GM23338 (cell line): Measurements from ENCODE around the gene COL24A1. TPM values are rescaled to one million over a fixed set of nuclear protein-coding genes. Genes with fewer than 3 reads are reported as not detected.

Source experiments
- ATAC-seq: fragments of 200-7000 bp; cut with Tn5 transposase; 3 replicates; pipeline ENCODE4 v1.9.1; 2020
- DNase-seq: peaks from one replicate; pipeline ENCODE4 v3.0.0-alpha.2; 2015; ENCODE audit warnings: low spot score
- H2AFZ ChIP-seq: fragments of 200-600 bp; sonication (generic); 2 replicates; pipeline ENCODE4 v1.8.0; 2016; ENCODE audit warnings: antibody characterized with exemption, mild to moderate bottlenecking, moderate library complexity
- H3F3A ChIP-seq: fragments of 200-600 bp; sonication (generic); replicated peaks from 2 replicates; pipeline ENCODE4 v1.8.0; 2017; ENCODE audit warnings: antibody characterized with exemption, mixed run types, low read depth
- H3K27ac ChIP-seq: fragments of 200-600 bp; sonication (generic); 2 replicates; pipeline ENCODE4 v1.6.1; 2016; ENCODE audit warnings: low read depth
- H3K27me3 ChIP-seq: fragments of 200-600 bp; sonication (generic); 2 replicates; pipeline ENCODE4 v1.8.0; 2016; ENCODE audit warnings: mild to moderate bottlenecking, mixed run types, moderate library complexity; ENCODE audit not compliant: insufficient read depth
- H3K36me3 ChIP-seq: fragments of 200-600 bp; sonication (generic); 2 replicates; pipeline ENCODE4 v1.8.0; 2016; ENCODE audit warnings: mild to moderate bottlenecking; ENCODE audit not compliant: insufficient read depth
- H3K4me1 ChIP-seq: fragments of 200-600 bp; sonication (generic); 2 replicates; pipeline ENCODE4 v1.8.0; 2016; ENCODE audit warnings: mild to moderate bottlenecking, moderate library complexity; ENCODE audit not compliant: insufficient read depth
- H3K4me2 ChIP-seq: fragments of 200-600 bp; sonication (generic); 2 replicates; pipeline ENCODE4 v1.7.1; 2017; ENCODE audit warnings: mixed run types
- H3K4me3 ChIP-seq: fragments of 200-600 bp; sonication (generic); 2 replicates; pipeline ENCODE4 v1.6.1; 2016; ENCODE audit warnings: mixed run types
- H3K79me2 ChIP-seq: fragments of 200-600 bp; sonication (generic); replicated peaks from 2 replicates; pipeline ENCODE4 v1.8.0; 2017; ENCODE audit warnings: mild to moderate bottlenecking; ENCODE audit not compliant: insufficient read depth
- H3K9me2 ChIP-seq: fragments of 200-600 bp; sonication (generic); 2 replicates; pipeline ENCODE4 v1.8.0; 2017; ENCODE audit not compliant: insufficient read depth
- H4K20me1 ChIP-seq: fragments of 200-600 bp; sonication (generic); replicated peaks from 2 replicates; pipeline ENCODE4 v1.8.0; 2017; ENCODE audit warnings: mild to moderate bottlenecking; ENCODE audit not compliant: insufficient read depth
- H3K27ac Mint-ChIP-seq: 2 replicates; pipeline ENCODE4 v1.8.0; 2020; ENCODE audit warnings: inconsistent platforms, mild to moderate bottlenecking, moderate library complexity, mixed read lengths
- H3K27me3 Mint-ChIP-seq: 3 replicates; pipeline ENCODE4 v1.8.0; 2022; ENCODE audit warnings: low read depth, mild to moderate bottlenecking, moderate library complexity, mixed read lengths, inconsistent platforms; ENCODE audit not compliant: insufficient read depth, poor library complexity
- H3K36me3 Mint-ChIP-seq: 3 replicates; pipeline ENCODE4 v1.8.0; 2021; ENCODE audit warnings: low read depth, mild to moderate bottlenecking, inconsistent platforms, moderate library complexity, mixed read lengths
- H3K4me1 Mint-ChIP-seq: 3 replicates; pipeline ENCODE4 v1.8.0; 2020; ENCODE audit warnings: mild to moderate bottlenecking, inconsistent platforms, mixed read lengths
- H3K4me3 Mint-ChIP-seq: 3 replicates; pipeline ENCODE4 v1.8.0; 2021; ENCODE audit warnings: moderate library complexity, mild to moderate bottlenecking, inconsistent platforms, mixed read lengths
- H3K9me3 Mint-ChIP-seq: 3 replicates; pipeline ENCODE4 v1.8.0; 2020; ENCODE audit warnings: moderate library complexity, mild to moderate bottlenecking, inconsistent platforms, mixed read lengths
- CREB1 ChIP-seq: fragments of 250-450 bp; sonication (Bioruptor Pico); IDR thresholded peaks from 2 replicates; pipeline ENCODE4 v1.5.0; 2020; ENCODE audit warnings: low read depth, mild to moderate bottlenecking, moderate library complexity
- EZH2 ChIP-seq: fragments of 200-600 bp; sonication (generic); IDR thresholded peaks from one replicate; pipeline ENCODE4 v1.8.0; 2017; ENCODE audit warnings: antibody characterized with exemption, mild to moderate bottlenecking, low read depth; ENCODE audit not compliant: unreplicated experiment
- NANOG ChIP-seq: IDR thresholded peaks from 2 replicates; pipeline ENCODE4 v1.6.1; 2016; ENCODE audit warnings: antibody characterized with exemption, borderline replicate concordance
- POLR2AphosphoS5 ChIP-seq: IDR thresholded peaks from 2 replicates; pipeline ENCODE4 v1.6.1; 2016; ENCODE audit warnings: antibody characterized with exemption, low read depth
- STAT1 ChIP-seq: IDR thresholded peaks from one replicate; pipeline ENCODE4 v1.6.1; 2016; ENCODE audit warnings: antibody characterized with exemption; ENCODE audit not compliant: unreplicated experiment
- ZNF114 ChIP-seq: fragments of 250-450 bp; sonication (Bioruptor Pico); IDR thresholded peaks from 2 replicates; pipeline ENCODE4 v1.5.0; 2020; ENCODE audit warnings: mild to moderate bottlenecking, moderate library complexity
- polyA plus RNA-seq: library from polyadenylated mRNA; unstranded; fragments of >200 nt; fragmentation: Nextera tagmentation; extraction: Ambion mirVana; gene quantifications from 2 replicates; pipeline ENCODE4 v1.2.1, GENCODE V29; 2016
- total RNA-seq: library from RNA; depleted of rRNA; stranded (reverse); fragments of >200 nt; shearing (Covaris generic); gene quantifications from 2 replicates; pipeline ENCODE4 v1.2.3, GENCODE V29; 2014
- TF ChIP-seq, protein P1 (sequence below): IDR thresholded peaks from 2 replicates; pipeline ENCODE4 v1.6.1; 2016; ENCODE audit warnings: antibody characterized with exemption
- TF ChIP-seq, protein P2 (sequence below), 2 experiments: fragments of 200-600 bp in 1 of 2; sonication (generic) in 1 of 2; conservative IDR thresholded peaks; 2 replicates each; pipeline versions ENCODE4 v1.5.1 to v1.6.1; 2016 to 2017; ENCODE audit warnings: antibody characterized with exemption in 2 of 2, low read depth in 2 of 2, mild to moderate bottlenecking in 2 of 2, moderate library complexity in 1 of 2
- TF ChIP-seq, protein P3 (sequence below): fragments of 250-450 bp; sonication (Bioruptor Pico); IDR thresholded peaks from 2 replicates; pipeline ENCODE4 v1.5.0; 2020; ENCODE audit warnings: mild to moderate bottlenecking, moderate library complexity

COL24A1 gene
- total and polyA plus RNA-seq, 2 experiments from 2014 or later, result 1.2 to 2.1 TPM

DNA sequence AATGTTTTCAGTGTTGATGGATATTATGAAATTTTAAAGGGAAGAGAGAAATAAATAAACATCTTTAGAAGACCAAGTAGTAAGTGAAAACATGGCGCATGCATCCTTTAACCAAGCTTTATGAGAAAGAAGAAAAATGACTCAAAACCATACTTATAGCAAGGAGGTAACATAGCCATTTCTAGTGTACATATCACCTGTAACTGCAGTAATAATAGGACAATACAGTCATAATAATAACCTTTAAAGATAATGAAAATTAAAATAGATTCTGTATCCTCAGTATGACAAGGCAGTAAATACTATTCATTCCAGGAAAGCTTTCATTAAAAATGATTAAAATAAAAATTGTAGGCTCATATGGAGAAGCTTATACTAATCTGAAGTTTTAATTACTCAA is 141.2 kb downstream of the COL24A1 start:
- TF ChIP-seq STAT1, result no peak
- Mint-ChIP-seq H3K4me1 (no peaks in the 10 kb centered on the region), H3K9me3 (no peaks in the 10 kb centered on the region), H3K36me3 (no peaks in the 10 kb centered on the region), H3K27ac (no peak overlapping the region), H3K4me3 (no peak overlapping the region), H3K27me3 (peaks cover 2% of the 10 kb centered on the region)
- H3K4me1 ChIP-seq, result no peaks in the 10 kb centered on the region
- no peaks in the 10 kb centered on the region for H3K36me3 ChIP-seq
- H2AFZ ChIP-seq, result no peak overlapping the region
- H3K4me3 ChIP-seq, result no peak overlapping the region
- ATAC-seq, result no peak
- no peaks in the 10 kb centered on the region for H3K27me3 ChIP-seq
- H4K20me1 ChIP-seq, result no peaks in the 10 kb centered on the region
- no peaks in the 10 kb centered on the region for H3F3A ChIP-seq
- H3K9me2 ChIP-seq, result no peaks in the 10 kb centered on the region
- no peak overlapping the region for H3K27ac ChIP-seq
- no peak overlapping the region for H3K4me2 ChIP-seq
- H3K79me2 ChIP-seq, result no peaks in the 10 kb centered on the region
- DNase-seq, result no peak

DNA sequence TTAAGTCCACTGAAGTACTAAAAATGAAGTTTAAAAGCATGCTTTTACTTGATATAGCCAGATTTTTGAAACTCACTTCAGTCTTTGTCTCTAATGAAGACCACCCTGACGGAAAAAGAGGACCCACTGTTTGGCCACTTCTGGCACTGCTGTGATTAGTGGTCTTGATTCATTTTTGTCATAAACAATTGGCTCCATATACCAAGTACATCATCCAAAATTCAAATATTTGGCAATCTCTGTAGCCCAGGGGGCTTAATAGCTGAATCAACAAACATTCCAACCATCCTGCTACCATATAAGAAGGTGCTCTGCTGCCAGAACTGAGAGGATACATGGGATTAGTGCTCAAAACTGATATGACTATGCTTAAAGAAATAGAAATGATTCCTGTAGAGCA is 156.0 kb downstream of the COL24A1 start:
- no peaks in the 10 kb centered on the region for H4K20me1 ChIP-seq
- H3K4me3 ChIP-seq, result no peak overlapping the region
- no peak overlapping the region for H3K4me2 ChIP-seq
- H3K4me3 Mint-ChIP-seq, result no peak overlapping the region
- H2AFZ ChIP-seq, result no peak overlapping the region
- H3K27ac Mint-ChIP-seq, result no peak overlapping the region
- peaks cover 9% of the 10 kb centered on the region; the same call in 2 of the 3 replicates for H3K9me3 Mint-ChIP-seq
- TF ChIP-seq, protein P1, sequence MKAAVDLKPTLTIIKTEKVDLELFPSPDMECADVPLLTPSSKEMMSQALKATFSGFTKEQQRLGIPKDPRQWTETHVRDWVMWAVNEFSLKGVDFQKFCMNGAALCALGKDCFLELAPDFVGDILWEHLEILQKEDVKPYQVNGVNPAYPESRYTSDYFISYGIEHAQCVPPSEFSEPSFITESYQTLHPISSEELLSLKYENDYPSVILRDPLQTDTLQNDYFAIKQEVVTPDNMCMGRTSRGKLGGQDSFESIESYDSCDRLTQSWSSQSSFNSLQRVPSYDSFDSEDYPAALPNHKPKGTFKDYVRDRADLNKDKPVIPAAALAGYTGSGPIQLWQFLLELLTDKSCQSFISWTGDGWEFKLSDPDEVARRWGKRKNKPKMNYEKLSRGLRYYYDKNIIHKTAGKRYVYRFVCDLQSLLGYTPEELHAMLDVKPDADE, result no peak
- TF ChIP-seq ZNF114 (CRISPR knock-in tag), result no peak
- TF ChIP-seq, protein P2, sequence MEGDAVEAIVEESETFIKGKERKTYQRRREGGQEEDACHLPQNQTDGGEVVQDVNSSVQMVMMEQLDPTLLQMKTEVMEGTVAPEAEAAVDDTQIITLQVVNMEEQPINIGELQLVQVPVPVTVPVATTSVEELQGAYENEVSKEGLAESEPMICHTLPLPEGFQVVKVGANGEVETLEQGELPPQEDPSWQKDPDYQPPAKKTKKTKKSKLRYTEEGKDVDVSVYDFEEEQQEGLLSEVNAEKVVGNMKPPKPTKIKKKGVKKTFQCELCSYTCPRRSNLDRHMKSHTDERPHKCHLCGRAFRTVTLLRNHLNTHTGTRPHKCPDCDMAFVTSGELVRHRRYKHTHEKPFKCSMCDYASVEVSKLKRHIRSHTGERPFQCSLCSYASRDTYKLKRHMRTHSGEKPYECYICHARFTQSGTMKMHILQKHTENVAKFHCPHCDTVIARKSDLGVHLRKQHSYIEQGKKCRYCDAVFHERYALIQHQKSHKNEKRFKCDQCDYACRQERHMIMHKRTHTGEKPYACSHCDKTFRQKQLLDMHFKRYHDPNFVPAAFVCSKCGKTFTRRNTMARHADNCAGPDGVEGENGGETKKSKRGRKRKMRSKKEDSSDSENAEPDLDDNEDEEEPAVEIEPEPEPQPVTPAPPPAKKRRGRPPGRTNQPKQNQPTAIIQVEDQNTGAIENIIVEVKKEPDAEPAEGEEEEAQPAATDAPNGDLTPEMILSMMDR (conservative IDR thresholded peaks at IDR 0.05; ENCODE audit: low read depth in 2 of 2), result no peak
- TF ChIP-seq CREB1 (CRISPR knock-in tag), result no peak
- TF ChIP-seq, protein P3, sequence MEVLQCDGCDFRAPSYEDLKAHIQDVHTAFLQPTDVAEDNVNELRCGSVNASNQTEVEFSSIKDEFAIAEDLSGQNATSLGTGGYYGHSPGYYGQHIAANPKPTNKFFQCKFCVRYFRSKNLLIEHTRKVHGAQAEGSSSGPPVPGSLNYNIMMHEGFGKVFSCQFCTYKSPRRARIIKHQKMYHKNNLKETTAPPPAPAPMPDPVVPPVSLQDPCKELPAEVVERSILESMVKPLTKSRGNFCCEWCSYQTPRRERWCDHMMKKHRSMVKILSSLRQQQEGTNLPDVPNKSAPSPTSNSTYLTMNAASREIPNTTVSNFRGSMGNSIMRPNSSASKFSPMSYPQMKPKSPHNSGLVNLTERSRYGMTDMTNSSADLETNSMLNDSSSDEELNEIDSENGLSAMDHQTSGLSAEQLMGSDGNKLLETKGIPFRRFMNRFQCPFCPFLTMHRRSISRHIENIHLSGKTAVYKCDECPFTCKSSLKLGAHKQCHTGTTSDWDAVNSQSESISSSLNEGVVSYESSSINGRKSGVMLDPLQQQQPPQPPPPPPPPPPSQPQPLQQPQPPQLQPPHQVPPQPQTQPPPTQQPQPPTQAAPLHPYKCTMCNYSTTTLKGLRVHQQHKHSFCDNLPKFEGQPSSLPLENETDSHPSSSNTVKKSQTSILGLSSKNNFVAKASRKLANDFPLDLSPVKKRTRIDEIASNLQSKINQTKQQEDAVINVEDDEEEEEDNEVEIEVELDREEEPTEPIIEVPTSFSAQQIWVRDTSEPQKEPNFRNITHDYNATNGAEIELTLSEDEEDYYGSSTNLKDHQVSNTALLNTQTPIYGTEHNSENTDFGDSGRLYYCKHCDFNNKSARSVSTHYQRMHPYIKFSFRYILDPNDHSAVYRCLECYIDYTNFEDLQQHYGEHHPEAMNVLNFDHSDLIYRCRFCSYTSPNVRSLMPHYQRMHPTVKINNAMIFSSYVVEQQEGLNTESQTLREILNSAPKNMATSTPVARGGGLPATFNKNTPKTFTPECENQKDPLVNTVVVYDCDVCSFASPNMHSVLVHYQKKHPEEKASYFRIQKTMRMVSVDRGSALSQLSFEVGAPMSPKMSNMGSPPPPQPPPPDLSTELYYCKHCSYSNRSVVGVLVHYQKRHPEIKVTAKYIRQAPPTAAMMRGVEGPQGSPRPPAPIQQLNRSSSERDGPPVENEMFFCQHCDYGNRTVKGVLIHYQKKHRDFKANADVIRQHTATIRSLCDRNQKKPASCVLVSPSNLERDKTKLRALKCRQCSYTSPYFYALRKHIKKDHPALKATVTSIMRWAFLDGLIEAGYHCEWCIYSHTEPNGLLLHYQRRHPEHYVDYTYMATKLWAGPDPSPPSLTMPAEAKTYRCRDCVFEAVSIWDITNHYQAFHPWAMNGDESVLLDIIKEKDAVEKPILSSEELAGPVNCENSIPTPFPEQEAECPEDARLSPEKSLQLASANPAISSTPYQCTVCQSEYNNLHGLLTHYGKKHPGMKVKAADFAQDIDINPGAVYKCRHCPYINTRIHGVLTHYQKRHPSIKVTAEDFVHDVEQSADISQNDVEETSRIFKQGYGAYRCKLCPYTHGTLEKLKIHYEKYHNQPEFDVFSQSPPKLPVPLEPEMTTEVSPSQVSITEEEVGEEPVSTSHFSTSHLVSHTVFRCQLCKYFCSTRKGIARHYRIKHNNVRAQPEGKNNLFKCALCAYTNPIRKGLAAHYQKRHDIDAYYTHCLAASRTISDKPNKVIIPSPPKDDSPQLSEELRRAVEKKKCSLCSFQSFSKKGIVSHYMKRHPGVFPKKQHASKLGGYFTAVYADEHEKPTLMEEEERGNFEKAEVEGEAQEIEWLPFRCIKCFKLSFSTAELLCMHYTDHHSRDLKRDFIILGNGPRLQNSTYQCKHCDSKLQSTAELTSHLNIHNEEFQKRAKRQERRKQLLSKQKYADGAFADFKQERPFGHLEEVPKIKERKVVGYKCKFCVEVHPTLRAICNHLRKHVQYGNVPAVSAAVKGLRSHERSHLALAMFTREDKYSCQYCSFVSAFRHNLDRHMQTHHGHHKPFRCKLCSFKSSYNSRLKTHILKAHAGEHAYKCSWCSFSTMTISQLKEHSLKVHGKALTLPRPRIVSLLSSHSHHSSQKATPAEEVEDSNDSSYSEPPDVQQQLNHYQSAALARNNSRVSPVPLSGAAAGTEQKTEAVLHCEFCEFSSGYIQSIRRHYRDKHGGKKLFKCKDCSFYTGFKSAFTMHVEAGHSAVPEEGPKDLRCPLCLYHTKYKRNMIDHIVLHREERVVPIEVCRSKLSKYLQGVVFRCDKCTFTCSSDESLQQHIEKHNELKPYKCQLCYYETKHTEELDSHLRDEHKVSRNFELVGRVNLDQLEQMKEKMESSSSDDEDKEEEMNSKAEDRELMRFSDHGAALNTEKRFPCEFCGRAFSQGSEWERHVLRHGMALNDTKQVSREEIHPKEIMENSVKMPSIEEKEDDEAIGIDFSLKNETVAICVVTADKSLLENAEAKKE (CRISPR knock-in tag), result no peak
- TF ChIP-seq EZH2, result no peak
- TF ChIP-seq NANOG, result no peak
- TF ChIP-seq POLR2AphosphoS5, result no peak
- H3K36me3 Mint-ChIP-seq, result peaks cover 1% of the 10 kb centered on the region; the same call in 2 of the 3 replicates
- no peaks in the 10 kb centered on the region for H3K79me2 ChIP-seq
- H3K9me2 ChIP-seq, result no peaks in the 10 kb centered on the region
- no peaks in the 10 kb centered on the region for H3K27me3 ChIP-seq
- H3F3A ChIP-seq, result no peaks in the 10 kb centered on the region
- no peak overlapping the region for H3K27ac ChIP-seq
- no peaks in the 10 kb centered on the region for H3K27me3 Mint-ChIP-seq
- no peaks in the 10 kb centered on the region for H3K36me3 ChIP-seq
- ATAC-seq (no peak), DNase-seq (no peak)
- H3K4me1 ChIP-seq, result no peaks in the 10 kb centered on the region
- H3K4me1 Mint-ChIP-seq, result no peaks in the 10 kb centered on the region
